ENCODE measurements around the gene CCDC149.

Gene CCDC149

DNA sequence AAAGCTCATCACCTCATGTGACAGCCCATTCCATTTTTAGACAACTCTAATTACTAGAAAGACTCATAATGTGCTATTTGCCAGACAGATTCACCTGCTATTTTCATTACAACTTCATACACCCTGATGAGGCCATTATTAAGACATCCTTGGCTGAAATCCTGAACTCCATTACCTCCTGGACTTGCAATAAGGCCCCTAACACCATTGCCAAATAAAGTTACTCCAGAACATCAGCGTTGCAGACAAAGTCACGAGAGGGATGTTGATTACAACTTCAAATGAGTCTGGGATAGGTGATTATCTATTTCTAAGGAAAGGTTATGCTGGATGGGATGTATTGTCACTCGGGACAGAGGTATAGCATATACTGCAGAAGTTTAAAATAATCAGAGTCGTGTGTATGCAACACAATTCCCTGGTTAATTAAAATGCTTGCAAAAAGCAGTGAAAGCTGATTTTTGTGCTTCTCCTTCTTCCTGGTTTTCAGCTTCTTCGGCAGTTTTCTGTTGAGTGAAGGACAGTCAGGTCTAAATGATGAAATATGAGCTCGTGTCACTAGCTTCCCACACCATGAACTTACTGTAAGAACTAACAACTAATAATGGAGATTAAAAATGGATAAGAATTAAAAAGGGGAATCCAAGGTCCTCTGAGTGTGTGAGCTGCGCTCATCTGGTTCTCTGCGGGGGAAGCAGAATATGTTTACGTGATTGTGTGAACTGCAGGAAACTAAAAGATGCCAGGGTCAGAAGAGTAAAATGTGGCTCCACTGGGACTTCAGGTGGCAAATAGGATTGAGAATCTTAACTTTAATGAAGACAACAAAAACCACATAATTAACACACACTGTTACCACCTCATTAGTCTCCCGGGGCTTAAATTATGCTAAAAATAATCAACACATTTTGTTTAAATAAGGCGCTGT, 135.0 kb downstream of the CCDC149 start:
- DNase-seq (ENCODE audit: low read depth in 3 of 3), result no peak

- no peak for DNase-seq (ENCODE audit: low read depth in 3 of 3)
Observed at GRCh38 chr4:24775750-24776149, 137.1 kb downstream of the CCDC149 start.

DNA sequence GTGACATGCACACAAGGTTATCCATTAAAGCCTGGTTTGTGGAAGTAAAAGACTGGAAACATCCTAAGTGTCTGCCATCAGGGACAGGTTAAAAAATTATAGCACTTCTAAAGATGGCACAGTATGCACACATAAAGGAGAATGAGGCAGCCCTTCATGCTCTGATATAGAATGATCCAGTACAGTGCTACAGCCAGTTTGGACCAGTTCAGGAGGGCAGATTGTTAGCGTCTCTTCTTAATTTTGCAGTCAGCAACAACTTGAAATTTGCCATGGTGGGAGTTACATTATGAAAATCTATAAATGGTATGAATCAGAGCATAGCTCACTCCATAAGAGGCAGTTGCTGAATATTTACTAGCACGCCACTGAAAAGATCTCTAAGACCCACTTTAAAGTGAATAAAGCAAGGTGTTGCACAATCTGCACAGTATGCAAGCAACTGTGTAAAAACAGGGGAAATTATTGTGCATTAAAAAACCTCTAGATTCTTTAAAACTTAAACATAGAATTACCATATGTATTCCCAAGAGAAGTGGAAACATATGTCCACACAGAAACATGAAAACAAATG, 137.7 kb downstream of the CCDC149 start:
- DNase-seq (ENCODE audit: low read depth in 3 of 3), result no peak

- DNase-seq (ENCODE audit: low read depth in 3 of 3), result no peak
Observed at GRCh38 chr4:24774452-24774851, 138.4 kb downstream of the CCDC149 start.

DNA sequence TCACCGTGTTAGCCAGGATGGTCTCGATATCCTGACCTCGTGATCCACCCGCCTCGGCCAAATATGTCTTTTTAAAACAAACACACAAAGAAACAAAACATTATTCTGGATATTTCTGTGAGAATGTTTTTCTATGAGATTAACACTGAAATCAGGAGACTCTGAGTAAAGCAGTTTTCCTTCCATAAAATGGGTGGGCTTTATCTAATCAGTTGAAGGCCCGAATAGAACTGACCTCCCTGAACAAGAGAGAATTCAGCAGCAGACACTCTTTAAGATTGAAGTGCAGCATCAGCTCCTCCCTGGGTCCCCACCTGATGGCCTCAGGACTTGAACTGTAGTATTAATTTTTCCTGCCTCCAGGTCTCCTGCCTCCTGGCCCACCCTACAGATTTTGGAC, 139.9 kb downstream of the CCDC149 start:
- DNase-seq (ENCODE audit: low read depth in 3 of 3), result no peak

GRCh38 chr4:24772061-24772705, 140.7 kb downstream of the CCDC149 start:
- no peak for DNase-seq (ENCODE audit: low read depth in 3 of 3)

GRCh38 chr4:24771241-24771640, 141.6 kb downstream of the CCDC149 start:
- no peak for DNase-seq (ENCODE audit: low read depth in 3 of 3)

DNA sequence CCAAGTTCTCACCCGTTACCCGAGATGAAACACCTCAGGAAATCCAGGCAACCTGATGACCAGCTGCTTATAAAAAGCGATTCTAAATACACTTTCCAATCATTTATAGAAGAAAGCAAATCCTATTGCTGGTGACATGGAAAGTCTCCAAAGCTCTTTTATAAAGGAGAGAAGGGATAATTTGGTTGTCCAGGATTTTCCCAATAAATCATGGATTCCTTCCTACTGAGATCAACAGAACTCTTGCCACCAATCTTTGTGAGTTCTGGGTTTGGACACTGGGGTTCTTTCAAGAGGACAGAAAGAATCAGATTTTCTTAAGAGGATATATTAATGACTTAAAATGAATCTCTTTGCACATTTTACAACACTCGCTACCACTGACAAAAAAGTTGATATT, 142.2 kb downstream of the CCDC149 start:
- DNase-seq (ENCODE audit: low read depth in 3 of 3), result no peak

DNA sequence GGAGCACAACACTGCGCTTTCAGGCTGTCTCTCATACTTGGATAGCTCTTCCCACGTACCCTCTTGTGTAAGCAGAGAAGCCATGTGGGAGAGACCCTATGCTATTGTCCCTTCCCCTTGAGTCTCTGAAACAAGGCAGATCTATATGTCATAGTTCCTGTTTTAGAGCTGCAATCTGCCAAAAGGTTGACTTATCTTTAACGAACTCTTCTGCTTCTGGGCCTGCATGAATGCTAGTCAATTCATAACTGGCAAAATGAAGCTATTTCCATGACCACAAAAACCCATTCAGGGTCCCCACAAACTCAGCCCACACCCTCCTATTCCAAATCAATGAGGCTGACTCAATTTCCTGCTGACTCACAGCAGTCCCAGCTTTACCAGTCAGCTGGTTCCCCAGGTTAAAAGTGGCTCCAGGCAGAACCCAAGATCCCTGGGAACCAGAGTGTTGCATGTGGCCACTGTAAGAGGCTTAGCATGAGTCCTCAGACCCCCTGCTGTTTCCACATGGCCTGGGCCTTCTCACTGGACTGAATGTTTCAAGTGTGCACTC, 142.7 kb downstream of the CCDC149 start:
- DNase-seq (ENCODE audit: low read depth in 3 of 3), result no peak

GRCh38 chr4:24769571-24769970, 143.3 kb downstream of the CCDC149 start:
- DNase-seq (ENCODE audit: low read depth in 3 of 3), result no peak

- DNase-seq (ENCODE audit: low read depth in 3 of 3), result no peak
Observed at GRCh38 chr4:24768604-24769003, 144.2 kb downstream of the CCDC149 start.

DNA sequence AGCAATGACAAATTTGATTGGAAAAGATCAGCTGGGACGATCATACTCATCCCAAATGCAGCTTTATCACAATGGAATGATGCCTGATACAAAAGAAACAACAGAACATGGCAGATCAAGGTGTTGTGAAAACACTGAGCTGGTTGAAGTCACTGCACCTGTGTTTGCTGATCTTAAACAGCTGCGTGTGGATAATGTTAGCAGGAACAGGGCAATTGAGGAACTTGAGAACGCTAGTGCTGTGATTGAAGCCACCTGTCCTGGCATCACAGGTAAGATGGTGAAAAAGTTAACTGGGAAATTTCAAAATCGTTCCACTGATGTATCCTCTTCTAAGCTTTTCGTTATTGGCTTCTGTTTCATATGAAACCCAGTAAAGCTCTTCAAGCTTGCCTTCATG, 144.8 kb downstream of the CCDC149 start:
- DNase-seq (ENCODE audit: low read depth in 3 of 3), result no peak

DNA sequence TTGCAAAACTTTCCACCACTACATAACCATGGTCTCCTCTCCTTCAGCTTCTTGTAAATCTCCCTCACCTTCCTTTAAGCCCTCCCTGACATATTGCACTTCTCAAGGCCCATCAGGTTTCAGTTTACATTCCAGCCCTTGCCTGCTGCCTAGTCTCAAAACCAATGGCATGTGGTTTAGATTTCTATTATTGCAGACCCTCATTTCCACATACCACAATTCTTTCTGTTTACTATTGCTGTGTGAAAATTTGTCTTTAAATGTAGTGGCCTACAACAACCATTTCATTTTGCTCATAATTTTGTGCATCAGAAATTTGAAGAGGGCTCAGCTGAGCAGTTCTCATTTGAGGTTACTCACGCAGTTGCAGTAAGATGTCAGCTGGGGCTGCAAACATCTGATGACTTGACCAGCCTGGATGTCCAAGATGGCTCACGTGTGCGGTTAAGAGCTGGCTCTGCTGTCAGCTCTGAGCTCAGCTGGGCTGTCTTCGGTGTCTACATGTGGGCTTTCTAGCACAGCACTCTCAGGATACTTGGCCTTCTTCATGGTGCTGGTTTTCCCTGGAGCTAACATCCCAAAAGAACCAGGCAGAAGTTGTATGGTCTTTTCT, 147.4 kb downstream of the CCDC149 start:
- DNase-seq (ENCODE audit: low read depth in 3 of 3), result no peak

GRCh38 chr4:24764345-24764744, 148.5 kb downstream of the CCDC149 start:
- no peak for DNase-seq (ENCODE audit: low read depth in 3 of 3)

DNA sequence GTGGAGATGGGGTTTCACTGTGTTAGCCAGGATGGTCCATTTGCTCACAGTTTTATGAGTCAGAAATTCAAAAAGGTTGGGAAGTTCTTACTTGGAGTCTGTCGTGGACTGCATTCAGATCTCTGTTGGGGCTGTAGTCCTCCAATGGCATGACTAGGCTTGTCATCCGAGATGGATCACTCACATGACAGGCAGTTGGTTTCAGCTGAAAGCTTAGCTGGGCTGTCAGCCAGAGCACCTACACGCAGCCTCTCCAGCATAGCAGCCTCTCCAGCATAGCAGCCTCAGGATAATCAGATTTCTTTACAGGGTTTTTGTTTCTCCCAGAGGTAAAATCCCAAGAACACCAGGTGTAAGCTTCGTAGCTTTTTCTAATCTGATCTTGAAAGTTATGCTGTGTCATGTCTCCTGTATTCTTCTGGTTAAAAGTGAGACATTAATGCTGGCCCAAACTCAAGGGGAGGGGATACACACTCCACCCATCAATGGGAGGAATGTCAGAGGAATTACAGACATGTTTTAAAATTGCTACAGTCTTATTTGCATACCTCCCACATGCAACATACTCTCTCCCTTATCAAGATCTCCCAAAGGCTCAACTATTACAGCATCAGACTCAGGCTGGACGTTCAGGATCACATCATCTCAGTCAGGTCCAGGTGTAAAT, 149.1 kb downstream of the CCDC149 start:
- DNase-seq (ENCODE audit: low read depth in 3 of 3), result no peak
